Mesenchymal stem cell (in vitro differentiated cells and primary cell): Measurements from ENCODE around the gene PLCL1.

Experiments used
- DNase-seq: peaks from one replicate; pipeline ENCODE4 v3.0.0-alpha.2; 2013
- H2AFZ ChIP-seq: one replicate; pipeline ENCODE4 v1.6.1; 2013; ENCODE audit warnings: low read depth, mild to moderate bottlenecking, control low read depth, inconsistent platforms, low read length, moderate library complexity
- H2AK5ac ChIP-seq: 2 replicates; pipeline ENCODE4 v1.6.1; 2013; ENCODE audit warnings: low read length, moderate library complexity, mild to moderate bottlenecking, inconsistent platforms; ENCODE audit not compliant: severe bottlenecking
- H2BK120ac ChIP-seq: one replicate; pipeline ENCODE4 v1.6.1; 2013; ENCODE audit warnings: low read depth, mild to moderate bottlenecking, inconsistent platforms, low read length, moderate library complexity
- H2BK12ac ChIP-seq, 2 experiments: one replicate each; pipeline ENCODE4 v1.6.1; 2013; ENCODE audit warnings: inconsistent platforms in 2 of 2, low read length in 2 of 2, mild to moderate bottlenecking in 2 of 2, moderate library complexity in 2 of 2, control low read depth in 1 of 2
- H2BK15ac ChIP-seq: one replicate; pipeline ENCODE4 v1.6.1; 2013; ENCODE audit warnings: mild to moderate bottlenecking, low read depth, inconsistent platforms; ENCODE audit not compliant: poor library complexity, severe bottlenecking
- H2BK5ac ChIP-seq: 2 replicates; pipeline ENCODE4 v1.6.1; 2013; ENCODE audit warnings: low read depth, mild to moderate bottlenecking, low read length, control low read depth, inconsistent platforms; ENCODE audit not compliant: poor library complexity, severe bottlenecking
- H3K14ac ChIP-seq, 2 experiments: one replicate each; pipeline ENCODE4 v1.6.1; 2013; ENCODE audit warnings: inconsistent platforms in 2 of 2, low read length in 2 of 2, control low read depth in 1 of 2, mild to moderate bottlenecking in 1 of 2, moderate library complexity in 1 of 2
- H3K18ac ChIP-seq, 2 experiments: one replicate each; pipeline ENCODE4 v1.6.1; 2013; ENCODE audit warnings: inconsistent platforms in 2 of 2, low read length in 2 of 2, control low read depth in 1 of 2, low read depth in 1 of 2, mild to moderate bottlenecking in 1 of 2
- H3K23ac ChIP-seq, 2 experiments: one replicate each; pipeline ENCODE4 v1.6.1; 2013; ENCODE audit warnings: inconsistent platforms in 2 of 2, low read length in 2 of 2, mild to moderate bottlenecking in 2 of 2, moderate library complexity in 2 of 2, control low read depth in 1 of 2
- H3K27ac ChIP-seq: 2 replicates; pipeline ENCODE4 v1.5.1; 2013; ENCODE audit warnings: mild to moderate bottlenecking, moderate library complexity, low read length, control low read depth, inconsistent platforms; ENCODE audit not compliant: poor library complexity, severe bottlenecking
- H3K27me3 ChIP-seq, 2 experiments: 2 replicates each; pipeline versions ENCODE4 v1.6.1 to v1.7.0; 2013; ENCODE audit warnings: low read length in 2 of 2, mild to moderate bottlenecking in 2 of 2, moderate library complexity in 2 of 2, control low read depth in 1 of 2, inconsistent platforms in 1 of 2; ENCODE audit not compliant: control insufficient read depth in 1 of 2, insufficient read depth in 1 of 2
- H3K36me3 ChIP-seq, 2 experiments: 2 replicates each; pipeline versions ENCODE4 v1.6.1 to v1.7.0; 2013; ENCODE audit warnings: low read length in 2 of 2, control low read depth in 1 of 2, inconsistent platforms in 1 of 2, low read depth in 1 of 2, mild to moderate bottlenecking in 1 of 2; ENCODE audit not compliant: insufficient read depth in 2 of 2, control insufficient read depth in 1 of 2
- H3K4ac ChIP-seq, 2 experiments: one replicate each; pipeline ENCODE4 v1.6.1; 2013; ENCODE audit warnings: inconsistent platforms in 2 of 2, low read length in 2 of 2, mild to moderate bottlenecking in 2 of 2, moderate library complexity in 2 of 2, control low read depth in 1 of 2, low read depth in 1 of 2
- H3K4me1 ChIP-seq: 2 replicates; pipeline ENCODE4 v1.6.1; 2013; ENCODE audit warnings: low read depth, low read length, control low read depth; ENCODE audit not compliant: control insufficient read depth, insufficient read depth
- H3K4me2 ChIP-seq: 2 replicates; pipeline ENCODE4 v1.6.1; 2013; ENCODE audit warnings: low read length, mild to moderate bottlenecking, inconsistent platforms; ENCODE audit not compliant: poor library complexity, severe bottlenecking
- H3K4me3 ChIP-seq, 2 experiments: 2 replicates each; pipeline versions ENCODE4 v1.5.1 to v1.7.0; 2013; ENCODE audit warnings: low read length in 2 of 2, mild to moderate bottlenecking in 2 of 2, control low read depth in 1 of 2, low read depth in 1 of 2; ENCODE audit not compliant: insufficient read depth in 1 of 2
- H3K79me1 ChIP-seq: replicated peaks from 2 replicates; pipeline ENCODE4 v1.6.1; 2013; ENCODE audit warnings: mild to moderate bottlenecking, control low read depth, low read length, inconsistent platforms; ENCODE audit not compliant: poor library complexity, severe bottlenecking
- H3K9ac ChIP-seq: 2 replicates; pipeline ENCODE4 v1.7.0; 2013; ENCODE audit warnings: mild to moderate bottlenecking, low read length, moderate library complexity
- H3K9me3 ChIP-seq: 2 replicates; pipeline ENCODE4 v1.7.0; 2013; ENCODE audit warnings: mild to moderate bottlenecking, low read length; ENCODE audit not compliant: control insufficient read depth
- H4K8ac ChIP-seq: one replicate; pipeline ENCODE4 v1.6.1; 2013; ENCODE audit warnings: inconsistent platforms, mild to moderate bottlenecking, low read length, moderate library complexity
- H4K91ac ChIP-seq: one replicate; pipeline ENCODE4 v1.6.1; 2013; ENCODE audit warnings: mild to moderate bottlenecking, low read length, inconsistent platforms
- WGBS: methylation state at CpG from one replicate; pipeline ENCODE4 v1.1.7; 2013; ENCODE audit warnings: mixed read lengths; 5-methylcytosine and 5-hydroxymethylcytosine counted together

The PLCL1 gene

DNA sequence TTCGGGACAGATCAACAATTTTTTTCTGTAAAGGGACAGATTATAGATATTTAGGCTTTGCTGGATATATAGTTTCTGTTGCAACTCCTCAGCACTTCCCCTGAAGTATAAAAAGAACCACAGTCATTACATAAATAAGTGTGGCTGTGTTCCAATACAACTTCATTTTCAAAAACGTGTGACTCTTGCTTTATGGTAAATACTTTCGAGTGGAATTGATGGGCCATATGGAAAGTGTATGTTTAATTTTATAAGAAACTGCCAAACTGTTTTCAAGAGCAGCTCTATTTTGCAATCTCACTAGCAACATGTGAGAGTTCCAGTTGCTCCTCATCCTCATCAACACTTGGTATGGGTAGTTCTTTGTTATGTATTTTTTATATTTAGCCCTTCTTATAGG is 370.9 kb downstream of the PLCL1 start:
- Histone ChIP-seq H3K4me1 (no peaks in the 10 kb centered on the region), H3K9me3 (peaks cover 4% of the 10 kb centered on the region), H3K9ac (no peak overlapping the region), H2BK12ac (no peak overlapping the region), H3K4me2 (no peak overlapping the region), H3K79me1 (no peaks in the 10 kb centered on the region), H3K14ac (no peak overlapping the region), H3K23ac (no peak overlapping the region), H3K18ac (no peak overlapping the region), H3K27ac (no peak overlapping the region), H4K8ac (no peak overlapping the region), H2BK5ac (no peak overlapping the region), H2AFZ (no peak overlapping the region), H2BK120ac (no peak overlapping the region), H2AK5ac (no peak overlapping the region), H3K36me3 (no peaks in the 10 kb centered on the region), H4K91ac (no peak overlapping the region), H3K4me3 (no peak overlapping the region), H2BK15ac (no peak overlapping the region), H3K27me3 (no peaks in the 10 kb centered on the region), H3K4ac (no peak overlapping the region)
- no CpG with 5 or more reads among the region's 3 CpGs for WGBS
- DNase-seq = no peak

DNA sequence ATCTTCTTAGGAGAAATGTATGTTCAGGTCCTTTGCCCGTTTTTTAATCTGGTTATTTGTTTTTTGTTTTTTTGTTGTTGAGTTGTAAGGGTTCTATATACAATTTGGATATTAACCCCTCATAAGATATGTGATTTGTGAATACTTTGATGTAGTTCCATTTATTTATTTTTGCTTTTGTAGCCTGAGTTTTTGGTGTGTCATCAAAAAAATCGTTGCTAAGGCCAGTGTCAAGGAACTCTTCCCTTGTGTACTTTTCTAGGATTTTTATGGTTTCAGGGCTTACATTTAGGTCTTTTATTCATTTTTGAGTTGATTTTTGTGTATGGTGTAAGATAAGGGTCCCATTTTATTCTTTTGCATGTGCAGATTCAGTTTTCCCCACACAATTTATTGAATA is 372.6 kb downstream of the PLCL1 start:
- Histone ChIP-seq H3K4me1 (no peaks in the 10 kb centered on the region), H3K9ac (no peak overlapping the region), H3K27me3 (no peaks in the 10 kb centered on the region)

DNA sequence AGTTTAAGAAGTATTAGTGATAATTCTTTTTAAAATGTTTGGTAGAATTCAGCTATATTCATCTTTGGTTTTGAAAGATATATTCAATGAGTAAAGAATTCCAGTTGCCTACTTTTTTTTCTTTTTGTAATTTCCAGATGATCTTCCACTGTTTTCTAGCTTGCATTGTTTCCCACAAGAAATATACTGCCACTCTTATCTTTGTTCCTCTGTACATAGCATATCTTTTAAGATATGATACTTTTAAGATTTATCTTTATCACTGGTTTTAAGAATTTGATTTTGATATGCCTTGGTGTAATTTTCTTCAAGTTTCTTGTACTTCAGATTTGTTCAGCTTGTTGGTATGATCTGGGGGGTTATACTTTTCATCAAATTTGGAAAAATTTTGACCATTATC is 374.4 kb downstream of the PLCL1 start:
- Histone ChIP-seq H4K8ac (no peak overlapping the region), H3K27me3 (no peaks in the 10 kb centered on the region), H3K4ac (no peak overlapping the region), H3K4me3 (no peak overlapping the region), H2BK120ac (no peak overlapping the region), H3K36me3 (no peaks in the 10 kb centered on the region), H3K23ac (no peak overlapping the region), H2BK12ac (no peak overlapping the region), H3K79me1 (no peaks in the 10 kb centered on the region), H4K91ac (no peak overlapping the region), H3K9me3 (peaks cover 4% of the 10 kb centered on the region), H3K27ac (no peak overlapping the region), H3K14ac (no peak overlapping the region), H3K18ac (no peak overlapping the region), H3K4me1 (no peaks in the 10 kb centered on the region), H2BK5ac (no peak overlapping the region), H3K9ac (no peak overlapping the region), H2AFZ (no peak overlapping the region), H2BK15ac (no peak overlapping the region), H2AK5ac (no peak overlapping the region), H3K4me2 (no peak overlapping the region)
- no peak for DNase-seq

More for the DNA sequence above, 372.6 kb downstream of the PLCL1 start:
- H3K36me3 ChIP-seq = no peaks in the 10 kb centered on the region
- DNase-seq = no peak
- H3K23ac ChIP-seq = no peak overlapping the region
- H3K4ac ChIP-seq = no peak overlapping the region
- H2AK5ac ChIP-seq = no peak overlapping the region
- no peak overlapping the region for H2BK5ac ChIP-seq
- no peak overlapping the region for H2BK15ac ChIP-seq
- no peak overlapping the region for H4K8ac ChIP-seq
- H3K9me3 ChIP-seq = peaks cover 4% of the 10 kb centered on the region
- no peak overlapping the region for H2BK12ac ChIP-seq
- no peaks in the 10 kb centered on the region for H3K79me1 ChIP-seq
- no peak overlapping the region for H3K4me2 ChIP-seq
- no peak overlapping the region for H2AFZ ChIP-seq
- no peak overlapping the region for H3K14ac ChIP-seq
- WGBS = 76% methylated on average over 1 of the region's 2 CpGs
- no peak overlapping the region for H3K18ac ChIP-seq
- H3K4me3 ChIP-seq = no peak overlapping the region
- H2BK120ac ChIP-seq = no peak overlapping the region
- H3K27ac ChIP-seq = no peak overlapping the region
- no peak overlapping the region for H4K91ac ChIP-seq

DNA sequence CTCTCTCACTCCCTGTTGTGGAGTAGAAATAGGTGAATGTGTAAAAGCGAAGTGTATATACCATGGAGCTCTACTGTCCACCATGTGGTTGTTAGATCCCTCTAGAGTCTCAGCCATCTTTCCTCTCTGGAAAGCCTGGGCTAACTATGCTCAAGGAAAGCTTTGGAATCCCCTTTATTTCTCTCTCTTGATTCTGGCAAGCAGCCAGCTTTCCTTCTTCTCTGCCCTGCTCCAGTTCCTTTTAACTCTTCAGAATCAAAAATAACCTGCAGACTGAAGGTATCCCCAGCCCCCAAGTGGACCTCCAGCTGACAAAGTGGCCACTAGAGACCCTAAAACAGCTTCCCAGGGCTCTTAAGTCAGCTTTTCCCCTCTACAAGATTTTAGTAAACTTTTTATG is 381.9 kb downstream of the PLCL1 start:
- H4K8ac ChIP-seq = no peak overlapping the region
- H3K27ac ChIP-seq = no peak overlapping the region
- H4K91ac ChIP-seq = no peak overlapping the region
- H3K27me3 ChIP-seq = no peaks in the 10 kb centered on the region
- no peak overlapping the region for H3K4me3 ChIP-seq
- H3K23ac ChIP-seq = no peak overlapping the region
- H2BK5ac ChIP-seq = no peak overlapping the region
- H3K4me1 ChIP-seq = no peaks in the 10 kb centered on the region
- no peak overlapping the region for H2BK12ac ChIP-seq
- H2AFZ ChIP-seq = no peak overlapping the region
- no peak overlapping the region for H2BK15ac ChIP-seq
- no peak overlapping the region for H3K9ac ChIP-seq
- H3K4me2 ChIP-seq = no peak overlapping the region
- no peak overlapping the region for H2BK120ac ChIP-seq
- no peaks in the 10 kb centered on the region for H3K79me1 ChIP-seq
- no peak overlapping the region for H2AK5ac ChIP-seq
- no peak overlapping the region for H3K14ac ChIP-seq
- H3K4ac ChIP-seq = no peak overlapping the region
- DNase-seq = no peak
- peaks cover 8% of the 10 kb centered on the region for H3K9me3 ChIP-seq
- no peak overlapping the region for H3K18ac ChIP-seq
- WGBS = 80% methylated on average over 1 of the region's 1 CpG
- no peaks in the 10 kb centered on the region for H3K36me3 ChIP-seq
